ENCODE results near the gene RTN4RL1. TPM values are rescaled to one million over a fixed set of nuclear protein-coding genes. Genes with fewer than 3 reads are reported as not detected.

RTN4RL1 gene
- total and polyA plus RNA-seq, 2 donors = 1.3 to 4.5 TPM

GRCh38 chr17:2030779-2031163, 5.6 kb upstream of the RTN4RL1 start:
- H3K4me3 ChIP-seq (ENCODE audit: low read depth, low read length) = peak overlapping the region; percentile 72
- 21% methylated on average over 10 of the region's 10 CpGs for WGBS
- peaks cover 5% of the 10 kb centered on the region for H3K4me1 ChIP-seq (ENCODE audit: insufficient read depth)
- no peak for DNase-seq (ENCODE audit: extremely low spot score)
- no peak overlapping the region for H3K27ac ChIP-seq (ENCODE audit: low read depth)
- no peaks in the 10 kb centered on the region for H3K36me3 ChIP-seq (ENCODE audit: insufficient read depth)

- no peak for DNase-seq (ENCODE audit: extremely low spot score)
- 1% methylated on average over 59 of the region's 59 CpGs for WGBS
Measured at GRCh38 chr17:2029911-2030778, 5.0 kb upstream of the RTN4RL1 start, which contains the start of gene DPH1. Gene DPH1, plus strand, starts transcription at chr17:2030153. Its CDS starts 17 bp downstream, at chr17:2030170.

GRCh38 chr17:2028737-2029136, 3.6 kb upstream of the RTN4RL1 start:
- DNase-seq (ENCODE audit: extremely low spot score) = no peak
- WGBS = 57% methylated on average over 6 of the region's 6 CpGs
- Histone ChIP-seq H3K36me3 (ENCODE audit: insufficient read depth) (no peaks in the 10 kb centered on the region), H3K4me3 (ENCODE audit: low read depth, low read length) (no peak overlapping the region), H3K27ac (ENCODE audit: low read depth) (no peak overlapping the region), H3K4me1 (ENCODE audit: insufficient read depth) (peaks cover 6% of the 10 kb centered on the region)

More at GRCh38 chr17:2029911-2030778, 5.0 kb upstream of the RTN4RL1 start, which contains the start of gene DPH1:
- Histone ChIP-seq H3K27ac (ENCODE audit: low read depth) (no peak within 1 kb of the TSS), H3K36me3 (ENCODE audit: insufficient read depth) (no peaks in the 10 kb centered on the region), H3K4me3 (ENCODE audit: low read depth, low read length) (peak within 1 kb of the TSS; percentile 72), H3K4me1 (ENCODE audit: insufficient read depth) (peaks cover 5% of the 10 kb centered on the region)

GRCh38 chr17:2028234-2028614, 3.1 kb upstream of the RTN4RL1 start:
- H3K27ac ChIP-seq (ENCODE audit: low read depth) = no peak overlapping the region
- DNase-seq (ENCODE audit: extremely low spot score) = no peak
- no peaks in the 10 kb centered on the region for H3K36me3 ChIP-seq (ENCODE audit: insufficient read depth)
- peaks cover 5% of the 10 kb centered on the region for H3K4me1 ChIP-seq (ENCODE audit: insufficient read depth)
- WGBS = 84% methylated on average over 5 of the region's 5 CpGs
- H3K4me3 ChIP-seq (ENCODE audit: low read depth, low read length) = no peak overlapping the region

- no peaks in the 10 kb centered on the region for H3K36me3 ChIP-seq (ENCODE audit: insufficient read depth)
- no peak for DNase-seq (ENCODE audit: extremely low spot score)
- H3K4me1 ChIP-seq (ENCODE audit: insufficient read depth) = peaks cover 5% of the 10 kb centered on the region
- WGBS = 68% methylated on average over 11 of the region's 11 CpGs
- no peak overlapping the region for H3K27ac ChIP-seq (ENCODE audit: low read depth)
- H3K4me3 ChIP-seq (ENCODE audit: low read depth, low read length) = no peak overlapping the region
Measured at GRCh38 chr17:2027528-2028233, 2.5 kb upstream of the RTN4RL1 start.

- Histone ChIP-seq H3K27ac (ENCODE audit: low read depth) (peak overlapping the region; percentile 28), H3K4me3 (ENCODE audit: low read depth, low read length) (peak overlapping the region; percentile 61), H3K36me3 (ENCODE audit: insufficient read depth) (no peaks in the 10 kb centered on the region), H3K4me1 (ENCODE audit: insufficient read depth) (peaks cover 3% of the 10 kb centered on the region)
- under 1% methylated on average over 55 of the region's 55 CpGs for WGBS
- DNase-seq (ENCODE audit: extremely low spot score) = no peak
Measured at GRCh38 chr17:2025622-2026309, 632 bp upstream of the RTN4RL1 start.

- no peak overlapping the region for H3K27ac ChIP-seq (ENCODE audit: low read depth)
Measured at GRCh38 chr17:2024572-2025219, 438 bp downstream of the RTN4RL1 start.

GRCh38 chr17:2023692-2024571, 1.2 kb downstream of the RTN4RL1 start:
- Histone ChIP-seq H3K4me3 (ENCODE audit: low read depth, low read length) (peak overlapping the region; percentile 61), H3K4me1 (ENCODE audit: insufficient read depth) (peaks cover 1% of the 10 kb centered on the region), H3K27ac (ENCODE audit: low read depth) (no peak overlapping the region), H3K36me3 (ENCODE audit: insufficient read depth) (no peaks in the 10 kb centered on the region)
- no peak for DNase-seq (ENCODE audit: extremely low spot score)
- WGBS = under 1% methylated on average over 85 of the region's 85 CpGs

More at GRCh38 chr17:2024572-2025219, 438 bp downstream of the RTN4RL1 start:
- no peak for DNase-seq (ENCODE audit: extremely low spot score)
- peaks cover 1% of the 10 kb centered on the region for H3K4me1 ChIP-seq (ENCODE audit: insufficient read depth)
- peak overlapping the region; percentile 61 for H3K4me3 ChIP-seq (ENCODE audit: low read depth, low read length)
- no peaks in the 10 kb centered on the region for H3K36me3 ChIP-seq (ENCODE audit: insufficient read depth)
- under 1% methylated on average over 73 of the region's 73 CpGs for WGBS

GRCh38 chr17:2023256-2023655, 1.9 kb downstream of the RTN4RL1 start:
- H3K27ac ChIP-seq (ENCODE audit: low read depth) = no peak overlapping the region
- H3K4me3 ChIP-seq (ENCODE audit: low read depth, low read length) = no peak overlapping the region
- H3K36me3 ChIP-seq (ENCODE audit: insufficient read depth) = no peaks in the 10 kb centered on the region
- no peak for DNase-seq (ENCODE audit: extremely low spot score)
- peaks cover 1% of the 10 kb centered on the region for H3K4me1 ChIP-seq (ENCODE audit: insufficient read depth)
- 53% methylated on average over 16 of the region's 16 CpGs for WGBS

GRCh38 chr17:2022647-2023240, 2.4 kb downstream of the RTN4RL1 start:
- 80% methylated on average over 15 of the region's 15 CpGs for WGBS
- Histone ChIP-seq H3K27ac (ENCODE audit: low read depth) (no peak overlapping the region), H3K4me3 (ENCODE audit: low read depth, low read length) (no peak overlapping the region)

GRCh38 chr17:2020721-2021120, 4.4 kb downstream of the RTN4RL1 start:
- H3K36me3 ChIP-seq (ENCODE audit: insufficient read depth) = no peaks in the 10 kb centered on the region
- no peak overlapping the region for H3K4me3 ChIP-seq (ENCODE audit: low read depth, low read length)
- peaks cover 1% of the 10 kb centered on the region for H3K4me1 ChIP-seq (ENCODE audit: insufficient read depth)
- no peak overlapping the region for H3K27ac ChIP-seq (ENCODE audit: low read depth)
- 63% methylated on average over 8 of the region's 8 CpGs for WGBS
- no peak for DNase-seq (ENCODE audit: extremely low spot score)

More at GRCh38 chr17:2022647-2023240, 2.4 kb downstream of the RTN4RL1 start:
- no peaks in the 10 kb centered on the region for H3K36me3 ChIP-seq (ENCODE audit: insufficient read depth)
- no peak for DNase-seq (ENCODE audit: extremely low spot score)
- H3K4me1 ChIP-seq (ENCODE audit: insufficient read depth) = peaks cover 1% of the 10 kb centered on the region

- Histone ChIP-seq H3K4me3 (ENCODE audit: low read depth, low read length) (no peak overlapping the region), H3K4me1 (ENCODE audit: insufficient read depth) (peaks cover 1% of the 10 kb centered on the region), H3K27ac (ENCODE audit: low read depth) (no peak overlapping the region), H3K36me3 (ENCODE audit: insufficient read depth) (no peaks in the 10 kb centered on the region)
- whole genome bisulfite sequencing = 73% methylated on average over 8 of the region's 8 CpGs
- DNase-seq (ENCODE audit: extremely low spot score) = no peak
Measured at GRCh38 chr17:2019723-2020122, 5.4 kb downstream of the RTN4RL1 start.
